Activated naive CD8-positive, alpha-beta T cell treated with anti-CD3 and anti-CD28 coated beads, Interleukin-2, amount 10 ng/mL, durations not matched to agents 7 days and 5 days (primary cell): ENCODE data around the gene DARS2. TPM values are rescaled to one million over a fixed set of nuclear protein-coding genes. Genes with fewer than 3 reads are reported as not detected.

Experiments
- ATAC-seq: fragments of 150-1000 bp; cut with Tn5 transposase; one replicate; pipeline ENCODE4 v1.10.0; 2021; ENCODE audit warnings: low read depth, moderate library complexity
- POLR2A ChIA-PET: fragments of 350-600 bp; sonication (Branson Sonifier 250); formaldehyde crosslinking; loops from one replicate; lab custom pipeline; 2021; ENCODE audit warnings: antibody characterized with exemption; lab: Charles Lee
- DNase-seq: peaks from one replicate; pipeline ENCODE4 v3.0.0; 2021
- H3K27ac Mint-ChIP-seq: one replicate; pipeline ENCODE4 v1.8.0; 2022; ENCODE audit warnings: mild to moderate bottlenecking, mixed read lengths
- H3K27me3 Mint-ChIP-seq: one replicate; pipeline ENCODE4 v1.8.0; 2022; ENCODE audit warnings: mild to moderate bottlenecking, moderate library complexity, mixed read lengths
- H3K36me3 Mint-ChIP-seq: one replicate; pipeline ENCODE4 v1.8.0; 2021; ENCODE audit warnings: mild to moderate bottlenecking, mixed read lengths
- H3K4me1 Mint-ChIP-seq: one replicate; pipeline ENCODE4 v1.8.0; 2021; ENCODE audit warnings: mixed read lengths
- H3K4me3 Mint-ChIP-seq: one replicate; pipeline ENCODE4 v1.8.0; 2022; ENCODE audit warnings: mild to moderate bottlenecking, moderate library complexity, mixed read lengths
- H3K9me3 Mint-ChIP-seq: one replicate; pipeline ENCODE4 v1.8.0; 2021; ENCODE audit warnings: mixed read lengths
- total RNA-seq, 2 experiments: library from RNA; stranded (reverse); gene quantifications; one replicate each; pipeline ENCODE4 v1.2.3, GENCODE V29; 2021

DARS2 gene
- total RNA-seq, 2 experiments from 2014 or later: 21.6 to 22.5 TPM

DNA sequence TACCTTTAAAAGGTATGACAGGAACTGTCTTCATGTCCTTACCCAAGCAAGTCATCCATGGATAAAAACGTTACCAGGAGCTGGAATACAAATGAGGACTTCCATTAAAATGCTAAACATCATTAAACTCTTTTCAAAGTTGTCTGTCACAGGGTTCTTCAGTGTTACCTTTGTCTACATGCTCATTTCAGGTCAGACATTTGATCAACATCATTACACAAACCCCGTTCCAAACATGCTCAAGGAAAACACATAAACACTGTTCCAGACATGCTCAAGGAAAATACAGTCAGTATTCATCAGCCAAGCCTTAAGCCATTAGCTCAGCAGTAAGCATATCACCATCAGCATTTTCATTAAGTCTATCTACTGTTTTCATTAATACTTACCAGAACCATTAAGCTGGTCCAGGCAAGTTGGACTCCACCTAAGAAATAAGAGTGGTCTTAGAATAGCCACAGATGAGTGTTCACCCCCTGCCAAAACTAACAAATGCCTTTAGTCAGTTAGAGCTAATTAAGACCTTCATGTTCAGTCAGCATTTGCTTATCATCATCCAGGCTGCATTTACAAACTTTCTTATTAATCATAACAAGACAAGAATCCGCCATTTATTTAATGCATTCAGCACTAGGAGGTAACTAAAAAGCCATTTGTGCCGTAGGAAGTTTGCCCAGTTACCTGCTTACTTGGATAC is 41.1 kb downstream of the DARS2 start:
- peaks cover 49% of the 10 kb centered on the region for H3K4me1 Mint-ChIP-seq
- POLR2A ChIA-PET: interaction anchor here (0.6 to 2.6 kb wide), 2 partner anchors 21 to 42 kb away, joined by 4 to 10 read pairs; partner anchors contain the start of genes CENPL and DARS2

DNA sequence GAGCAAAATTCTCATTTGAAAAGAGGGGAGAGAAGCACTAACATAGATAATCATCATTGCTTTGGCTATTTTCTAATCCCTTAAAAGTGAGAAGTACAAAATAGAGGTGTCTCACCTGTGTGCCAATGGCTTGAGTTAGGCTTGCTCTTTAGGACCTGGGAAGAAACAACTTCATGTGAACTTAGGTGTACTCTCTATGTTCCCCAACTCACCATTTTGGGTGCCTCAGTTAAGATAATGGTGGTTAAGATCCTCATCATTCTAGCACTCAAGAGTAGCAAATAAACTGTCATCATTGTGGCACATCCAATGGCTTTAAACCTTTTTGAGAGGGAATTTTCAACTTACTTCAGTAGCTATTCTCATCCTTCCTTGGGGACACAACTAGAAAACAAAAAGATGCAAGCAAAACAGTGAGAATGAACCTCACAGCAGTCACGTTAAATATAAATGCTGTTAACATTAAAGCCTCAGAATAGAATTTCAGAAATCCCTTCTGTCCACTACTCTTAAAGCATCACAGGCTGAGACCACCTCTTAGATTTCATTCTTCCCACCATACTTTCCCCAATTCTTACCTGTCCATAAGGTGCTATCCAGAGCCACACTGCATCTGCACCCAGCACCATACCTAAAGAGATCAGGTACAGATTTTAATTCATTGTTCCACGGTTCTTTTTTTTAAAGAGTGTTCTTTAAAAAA is 42.1 kb downstream of the DARS2 start:
- peak overlapping the region; percentile 97 for H3K4me3 Mint-ChIP-seq
- H3K9me3 Mint-ChIP-seq: no peaks in the 10 kb centered on the region
- POLR2A ChIA-PET: interaction anchor here (2.6 kb wide), 1 partner anchor 43 kb away, joined by 10 read pairs; the partner anchor contains the start of genes CENPL and DARS2
- DNase-seq (no peak), ATAC-seq (no peak)
- no peaks in the 10 kb centered on the region for H3K27me3 Mint-ChIP-seq
- peaks cover 58% of the 10 kb centered on the region for H3K4me1 Mint-ChIP-seq
- H3K36me3 Mint-ChIP-seq: peaks cover 49% of the 10 kb centered on the region
- peak overlapping the region; percentile 95 for H3K27ac Mint-ChIP-seq

More for the DNA sequence above, 41.1 kb downstream of the DARS2 start:
- Mint-ChIP-seq H3K4me3 (peak overlapping the region; percentile 97), H3K9me3 (no peaks in the 10 kb centered on the region), H3K36me3 (peaks cover 41% of the 10 kb centered on the region), H3K27me3 (no peaks in the 10 kb centered on the region), H3K27ac (peak overlapping the region; percentile 95)
- ATAC-seq: no peak
- no peak for DNase-seq

DNA sequence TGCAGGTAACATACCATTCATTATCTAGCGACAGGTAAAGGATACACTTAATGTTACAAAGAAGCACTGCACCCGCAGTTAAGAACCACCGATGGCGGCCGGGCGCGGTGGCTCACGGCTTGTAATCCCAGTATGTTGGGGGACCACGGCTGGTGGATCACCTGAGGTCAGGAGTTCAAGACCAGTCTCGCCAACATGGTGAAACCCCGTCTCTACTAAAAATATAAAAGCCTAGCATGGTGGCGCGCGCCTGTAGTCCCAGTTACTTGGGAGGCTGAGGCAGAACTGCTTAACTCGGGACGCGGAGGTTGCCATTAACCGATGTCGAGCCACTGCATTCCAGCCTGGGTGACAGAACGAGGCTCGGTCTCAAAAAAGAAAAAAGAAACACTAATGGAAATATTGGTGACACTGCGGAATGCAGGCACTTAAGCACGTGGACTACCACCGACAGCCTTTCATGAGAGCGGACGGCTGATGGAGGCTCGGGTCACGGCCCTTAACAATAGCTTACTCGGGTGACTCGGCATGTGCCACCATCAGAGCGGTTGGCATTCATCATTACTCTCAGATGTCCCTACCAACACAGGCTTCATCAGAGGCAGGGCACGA is 42.8 kb downstream of the DARS2 start:
- POLR2A ChIA-PET: interaction anchor here (1.3 to 2.3 kb wide), 6 partner anchors 15 to 437 kb away, joined by 4 to 33 read pairs (median 8); partner anchors contain the start of genes CENPL, DARS2, KLHL20 and PRDX6
- Mint-ChIP-seq H3K36me3 (peaks cover 50% of the 10 kb centered on the region), H3K4me1 (peaks cover 57% of the 10 kb centered on the region), H3K27ac (peak overlapping the region; percentile 95), H3K27me3 (no peaks in the 10 kb centered on the region), H3K4me3 (peak overlapping the region; percentile 97), H3K9me3 (no peaks in the 10 kb centered on the region)
- ATAC-seq (no peak), DNase-seq (no peak)

DNA sequence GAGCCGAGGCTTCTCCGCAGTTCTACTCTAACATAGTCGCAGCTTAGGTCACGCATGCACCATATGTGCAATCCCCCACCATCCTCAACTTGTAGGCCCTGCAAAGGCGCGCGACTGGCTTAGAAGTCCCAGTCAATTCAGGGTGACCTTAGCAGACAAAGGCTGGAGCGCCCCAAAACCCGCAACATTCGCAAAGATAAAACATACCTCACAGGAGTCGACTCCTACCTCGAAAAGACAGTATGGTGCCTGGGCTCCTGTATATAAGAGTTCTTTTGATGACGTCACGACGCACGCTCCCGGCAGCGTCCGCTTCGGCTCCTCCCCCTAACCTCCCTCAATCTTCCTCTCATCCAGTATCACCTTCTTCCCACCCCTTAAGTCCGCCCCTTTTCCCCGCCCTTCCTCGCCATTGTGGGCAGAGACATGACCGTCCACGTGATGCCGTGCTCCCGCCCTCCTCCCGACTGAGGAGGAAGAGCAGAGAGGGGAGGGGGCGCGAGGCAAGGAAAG is 43.3 kb downstream of the DARS2 start, which contains the start of gene GAS5:
TSS of gene GAS5 (minus strand) at position 237 of the 513 bp plus-strand sequence.
- peak; percentile 79 for ATAC-seq
- H3K27me3 Mint-ChIP-seq: no peaks in the 10 kb centered on the region
- H3K9me3 Mint-ChIP-seq: no peaks in the 10 kb centered on the region
- POLR2A ChIA-PET: interaction anchor here (0.6 to 2.3 kb wide), 18 partner anchors 10 to 1335 kb away, joined by 3 to 33 read pairs (median 4); partner anchors contain the start of genes CENPL, DARS2, KLHL20 and PRDX6
- H3K27ac Mint-ChIP-seq: peak within 1 kb of the TSS; percentile 95
- peaks cover 57% of the 10 kb centered on the region for H3K4me1 Mint-ChIP-seq
- H3K4me3 Mint-ChIP-seq: peak within 1 kb of the TSS; percentile 97
- H3K36me3 Mint-ChIP-seq: peaks cover 52% of the 10 kb centered on the region
- peak; percentile 95 for DNase-seq

DNA sequence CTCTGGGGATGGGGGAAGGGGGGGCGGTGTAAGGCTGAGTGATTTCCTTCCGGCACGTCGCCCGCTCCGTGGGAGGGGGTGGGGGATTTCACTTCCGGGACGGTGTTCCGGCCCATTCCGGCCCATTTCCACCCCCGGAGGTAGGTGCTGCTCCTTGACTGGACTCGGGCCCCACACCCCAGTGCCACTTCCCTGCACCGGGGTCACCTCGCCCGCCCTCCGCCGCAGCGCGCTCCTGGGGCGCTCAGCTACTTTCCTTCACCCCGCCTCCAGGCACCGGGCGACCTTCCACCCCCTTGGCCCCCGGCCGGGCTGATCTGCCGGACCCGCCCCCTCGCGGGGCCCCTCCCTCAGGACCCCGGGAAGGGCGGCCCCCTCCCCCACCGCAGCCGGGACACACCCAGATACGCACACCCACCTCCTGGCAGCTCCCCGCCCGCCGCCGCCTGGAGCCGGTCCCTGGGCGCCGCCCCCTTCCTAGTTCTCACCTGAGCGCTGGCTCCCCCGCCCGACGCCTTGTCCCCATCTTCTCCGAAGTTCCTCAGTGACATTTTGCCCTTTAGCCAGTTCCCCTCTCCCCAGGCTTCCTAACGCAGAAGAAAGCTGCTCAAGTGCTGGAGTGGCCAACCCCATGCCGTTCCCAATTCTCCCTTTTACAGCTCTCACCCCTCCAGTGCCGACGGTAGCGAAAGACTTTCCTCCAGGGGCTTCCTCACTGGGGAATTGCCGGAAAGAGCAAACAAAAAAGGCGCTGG is 44.0 kb downstream of the DARS2 start, which contains the start of gene ZBTB37:
TSS of gene ZBTB37 (plus strand) at position 115 of the 755 bp plus-strand sequence. CDS start 1,846 bp downstream, outside the sequence.
- ATAC-seq (peak; percentile 74), DNase-seq (peak; percentile 97)
- POLR2A ChIA-PET: interaction anchor here (0.6 to 2.3 kb wide), 19 partner anchors 9 to 1336 kb away, joined by 3 to 33 read pairs (median 4); partner anchors contain the start of genes CENPL, DARS2, KLHL20 and PRDX6
- H3K4me3 Mint-ChIP-seq: peak within 1 kb of the TSS; percentile 97
- no peaks in the 10 kb centered on the region for H3K27me3 Mint-ChIP-seq
- H3K9me3 Mint-ChIP-seq: no peaks in the 10 kb centered on the region
- peak within 1 kb of the TSS; percentile 95 for H3K27ac Mint-ChIP-seq
- peaks cover 60% of the 10 kb centered on the region for H3K4me1 Mint-ChIP-seq
- H3K36me3 Mint-ChIP-seq: peaks cover 57% of the 10 kb centered on the region

DNA sequence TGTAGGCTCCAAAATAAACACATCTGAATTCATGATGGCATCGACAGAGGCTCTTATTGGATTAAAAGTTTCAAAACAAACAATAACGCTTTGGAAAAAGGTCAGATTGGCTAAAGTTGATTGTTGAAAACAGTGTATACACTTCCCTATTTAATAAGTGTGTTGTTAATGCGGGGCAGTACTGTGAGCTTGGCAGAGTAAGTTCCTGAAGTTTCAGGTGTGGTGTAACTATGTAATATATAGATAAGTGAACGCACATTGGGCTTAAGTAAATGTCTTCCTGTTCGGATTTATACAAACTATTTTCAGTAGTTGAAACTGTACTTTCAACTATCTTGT is 44.5 kb downstream of the DARS2 start:
- Mint-ChIP-seq H3K4me3 (peak overlapping the region; percentile 97), H3K27ac (peak overlapping the region; percentile 95), H3K9me3 (no peaks in the 10 kb centered on the region), H3K27me3 (no peaks in the 10 kb centered on the region), H3K4me1 (peaks cover 54% of the 10 kb centered on the region), H3K36me3 (peaks cover 53% of the 10 kb centered on the region)
- ATAC-seq (no peak), DNase-seq (no peak)
- POLR2A ChIA-PET: interaction anchor here (1.0 to 2.3 kb wide), 9 partner anchors 23 to 1336 kb away, joined by 3 to 33 read pairs (median 6); partner anchors contain the start of genes CENPL, DARS2, KLHL20 and PRDX6

DNA sequence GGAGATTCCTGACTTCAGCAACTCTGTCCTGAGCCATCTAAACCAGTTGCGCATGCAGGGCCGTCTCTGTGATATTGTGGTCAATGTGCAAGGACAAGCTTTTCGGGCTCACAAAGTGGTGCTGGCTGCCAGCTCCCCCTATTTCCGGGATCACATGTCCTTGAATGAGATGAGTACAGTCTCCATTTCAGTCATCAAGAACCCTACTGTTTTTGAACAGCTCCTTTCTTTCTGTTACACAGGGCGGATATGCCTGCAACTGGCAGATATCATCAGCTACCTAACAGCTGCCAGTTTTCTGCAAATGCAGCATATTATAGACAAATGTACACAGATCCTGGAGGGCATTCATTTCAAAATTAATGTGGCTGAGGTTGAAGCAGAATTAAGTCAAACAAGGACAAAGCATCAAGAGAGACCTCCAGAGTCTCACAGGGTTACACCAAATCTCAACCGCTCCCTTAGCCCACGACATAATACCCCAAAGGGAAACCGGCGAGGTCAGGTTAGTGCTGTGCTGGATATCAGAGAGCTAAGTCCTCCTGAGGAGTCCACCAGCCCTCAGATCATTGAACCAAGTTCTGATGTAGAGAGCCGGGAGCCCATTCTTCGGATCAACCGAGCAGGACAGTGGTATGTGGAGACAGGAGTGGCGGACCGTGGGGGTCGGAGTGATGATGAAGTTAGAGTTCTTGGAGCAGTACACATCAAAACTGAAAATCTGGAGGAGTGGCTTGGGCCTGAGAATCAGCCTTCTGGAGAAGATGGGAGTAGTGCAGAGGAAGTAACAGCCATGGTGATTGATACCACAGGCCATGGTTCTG is 46.0 kb downstream of the DARS2 start:
- POLR2A ChIA-PET: interaction anchor here (0.6 to 1.8 kb wide), 3 partner anchors 46 to 232 kb away, joined by 5 to 6 read pairs (median 6); partner anchors contain the start of genes CENPL, DARS2 and RC3H1
- DNase-seq (peak; percentile 33), ATAC-seq (no peak)
- peaks cover 41% of the 10 kb centered on the region for H3K4me1 Mint-ChIP-seq
- H3K9me3 Mint-ChIP-seq: no peaks in the 10 kb centered on the region
- H3K4me3 Mint-ChIP-seq: peak overlapping the region; percentile 66
- H3K27ac Mint-ChIP-seq: peak overlapping the region; percentile 93
- peaks cover 43% of the 10 kb centered on the region for H3K36me3 Mint-ChIP-seq
- no peaks in the 10 kb centered on the region for H3K27me3 Mint-ChIP-seq

DNA sequence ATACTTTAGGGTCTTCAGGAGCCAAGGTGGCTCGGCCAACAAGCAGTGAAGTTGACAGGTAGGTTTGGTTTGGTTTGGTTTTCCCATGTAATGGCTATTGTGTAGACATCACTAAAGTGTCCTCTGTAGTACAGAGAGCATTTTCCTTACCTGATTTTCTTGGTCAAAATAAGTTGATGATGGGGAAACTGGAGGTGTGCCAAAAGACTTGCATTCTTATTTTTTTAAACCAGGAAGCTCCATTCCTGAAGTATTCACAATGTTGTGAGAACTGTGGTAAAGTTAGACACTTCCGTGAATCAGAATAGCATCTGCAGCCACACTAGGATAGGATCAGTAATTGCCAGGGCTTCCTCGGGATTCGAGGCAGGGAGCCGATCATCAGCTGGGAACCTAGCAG is 46.6 kb downstream of the DARS2 start:
- H3K27me3 Mint-ChIP-seq: no peaks in the 10 kb centered on the region
- no peaks in the 10 kb centered on the region for H3K9me3 Mint-ChIP-seq
- peaks cover 37% of the 10 kb centered on the region for H3K4me1 Mint-ChIP-seq
- peak overlapping the region; percentile 66 for H3K4me3 Mint-ChIP-seq
- no peak for ATAC-seq
- H3K27ac Mint-ChIP-seq: peak overlapping the region; percentile 93
- DNase-seq: no peak
- POLR2A ChIA-PET: interaction anchor here (1.8 kb wide), 1 partner anchor 47 kb away, joined by 6 read pairs; the partner anchor contains the start of genes CENPL and DARS2
- peaks cover 42% of the 10 kb centered on the region for H3K36me3 Mint-ChIP-seq

DNA sequence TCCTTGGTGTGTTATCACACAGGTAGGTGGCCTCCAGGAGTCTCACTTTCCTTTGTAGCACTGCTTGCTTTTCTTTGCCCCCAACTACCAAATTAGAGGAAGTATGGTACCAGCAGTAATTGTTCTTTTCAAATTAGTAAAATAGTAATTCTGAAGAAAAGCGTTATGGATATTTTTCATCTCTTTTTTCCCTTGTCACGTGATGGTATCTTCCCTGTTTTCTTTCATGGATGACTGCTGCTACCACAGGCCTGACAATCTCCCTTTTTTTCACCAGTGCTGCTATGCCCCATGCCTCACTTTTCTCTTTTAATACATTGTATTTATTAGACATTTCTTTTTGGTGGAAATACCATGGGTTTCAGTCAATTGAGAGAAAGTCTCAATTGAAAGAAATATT is 47.0 kb downstream of the DARS2 start:
- Mint-ChIP-seq H3K4me3 (no peak overlapping the region), H3K36me3 (peaks cover 38% of the 10 kb centered on the region), H3K9me3 (no peaks in the 10 kb centered on the region), H3K27ac (peak overlapping the region; percentile 80), H3K27me3 (no peaks in the 10 kb centered on the region), H3K4me1 (peaks cover 33% of the 10 kb centered on the region)
- POLR2A ChIA-PET: interaction anchor here (1.8 kb wide), 1 partner anchor 47 kb away, joined by 6 read pairs; the partner anchor contains the start of genes CENPL and DARS2
- DNase-seq: no peak
- ATAC-seq: no peak

DNA sequence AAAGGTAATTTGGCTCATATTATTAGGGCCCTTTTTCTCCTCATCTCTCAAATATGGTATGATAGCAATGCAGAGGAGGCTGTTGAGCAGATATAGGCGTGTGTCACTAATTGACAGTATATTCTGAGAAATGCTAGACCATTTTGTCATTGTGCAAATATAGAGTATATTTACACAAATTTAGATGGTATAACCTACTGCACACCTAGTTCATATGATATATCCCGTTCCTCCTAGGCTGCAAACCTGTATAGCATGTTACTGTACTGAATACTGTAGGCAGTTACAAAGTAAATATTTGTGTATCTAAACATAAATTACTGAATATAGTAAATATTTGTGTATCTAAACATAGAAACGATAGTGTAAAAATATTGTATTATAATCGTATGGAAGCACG is 52.3 kb downstream of the DARS2 start:
- no peak for ATAC-seq
- Mint-ChIP-seq H3K9me3 (no peaks in the 10 kb centered on the region), H3K4me3 (no peak overlapping the region), H3K4me1 (peaks cover 8% of the 10 kb centered on the region), H3K27me3 (no peaks in the 10 kb centered on the region), H3K36me3 (peaks cover 30% of the 10 kb centered on the region), H3K27ac (no peak overlapping the region)
- DNase-seq: no peak
- POLR2A ChIA-PET: interaction anchor here (1.3 kb wide), 1 partner anchor 8 kb away, joined by 4 read pairs; the partner anchor contains the start of genes GAS5 and ZBTB37

DNA sequence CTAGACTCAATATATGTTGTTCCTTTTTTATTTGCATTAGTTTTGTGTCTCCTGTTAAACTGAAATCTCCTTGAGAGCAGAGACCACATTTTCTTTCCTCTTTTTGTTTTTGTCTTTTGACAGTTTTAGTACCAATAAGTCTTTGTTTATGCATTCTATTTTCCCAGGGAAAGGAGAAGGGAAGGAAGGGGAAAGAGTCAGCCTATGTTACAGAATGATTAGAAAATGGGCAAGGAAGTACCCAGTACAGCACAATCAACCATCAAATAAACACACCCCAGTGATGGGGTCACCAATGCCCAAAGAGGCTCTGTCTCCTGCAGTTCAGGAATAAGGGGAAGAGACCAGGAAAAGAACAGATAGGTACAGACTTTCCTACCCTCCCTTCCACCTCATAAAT is 53.8 kb downstream of the DARS2 start:
- Mint-ChIP-seq H3K27ac (no peak overlapping the region), H3K27me3 (no peaks in the 10 kb centered on the region), H3K36me3 (peaks cover 23% of the 10 kb centered on the region), H3K9me3 (no peaks in the 10 kb centered on the region), H3K4me3 (no peak overlapping the region), H3K4me1 (peaks cover 4% of the 10 kb centered on the region)
- no peak for DNase-seq
- POLR2A ChIA-PET: interaction anchor here (1.3 kb wide), 1 partner anchor 10 kb away, joined by 4 read pairs; the partner anchor contains the start of genes GAS5 and ZBTB37
- ATAC-seq: no peak
